Ramos (cell line): ENCODE results near the gene RIPK3.
"Not testable (repeated sequence)": the region's sequence is repeated elsewhere in the genome, so short reads cannot be mapped to it uniquely, and the experiment has no call there.

Experiments used
- in situ Hi-C: fragments of 300-500 bp; cut with MboI; formaldehyde crosslinking; loops from one replicate; pipeline ENCODE4 v1.14.3; 2022; ENCODE audit warnings: low sequenced_read_pairs; ENCODE audit not compliant: unreplicated experiment

RIPK3 gene

GRCh38 chr14:24369907-24370687 is 30.3 kb upstream of the RIPK3 start:
- in situ Hi-C loops, result loop anchor here (5.0 kb wide), 2 partner anchors 42 to 62 kb away; no protein-coding TSS in a partner anchor

GRCh38 chr14:24369463-24369862 is 29.7 kb upstream of the RIPK3 start:
- in situ Hi-C loops, result loop anchor here (5.0 kb wide), 1 partner anchor 63 kb away; no protein-coding TSS in a partner anchor

GRCh38 chr14:24368562-24369252 is 28.9 kb upstream of the RIPK3 start:
- in situ Hi-C loops, result loop anchor here (5.0 kb wide), 1 partner anchor 64 kb away; no protein-coding TSS in a partner anchor

- in situ Hi-C loops, result loop anchor here (5.0 kb wide), 1 partner anchor 64 kb away; no protein-coding TSS in a partner anchor
These were observed 28.4 kb upstream of the RIPK3 start for GRCh38 chr14:24368212-24368561.

- in situ Hi-C loops, result loop anchor here (5.0 kb wide), 1 partner anchor 65 kb away; no protein-coding TSS in a partner anchor
These were observed 27.9 kb upstream of the RIPK3 start, which contains the start of gene NFATC4 for GRCh38 chr14:24367514-24368211. Gene NFATC4 (plus strand): TSS chr14:24368184. CDS start chr14:24368341, 157 bp downstream.

GRCh38 chr14:24366721-24367513 is 27.1 kb upstream of the RIPK3 start:
- in situ Hi-C loops, result loop anchor here (5.0 kb wide), 1 partner anchor 65 kb away; no protein-coding TSS in a partner anchor

- in situ Hi-C loops, result loop anchor here (5.0 kb wide), 1 partner anchor 66 kb away; no protein-coding TSS in a partner anchor
These were observed 26.6 kb upstream of the RIPK3 start for GRCh38 chr14:24366413-24366720.

GRCh38 chr14:24365600-24366412 is 26.0 kb upstream of the RIPK3 start:
- in situ Hi-C loops, result loop anchor here (5.0 kb wide), 1 partner anchor 66 kb away; no protein-coding TSS in a partner anchor

- in situ Hi-C loops, result loop anchor here (5.0 kb wide), 1 partner anchor 67 kb away; no protein-coding TSS in a partner anchor
These were observed 25.1 kb upstream of the RIPK3 start for GRCh38 chr14:24364841-24365240.

GRCh38 chr14:24363401-24363800 is 23.6 kb upstream of the RIPK3 start:
- in situ Hi-C loops, result no loop called here

- in situ Hi-C loops, result no loop called here
These were observed 22.6 kb upstream of the RIPK3 start for GRCh38 chr14:24362241-24362960.

- in situ Hi-C loops, result no loop called here
These were observed 21.5 kb upstream of the RIPK3 start for GRCh38 chr14:24361326-24361725.

GRCh38 chr14:24360281-24360680 is 20.5 kb upstream of the RIPK3 start:
- in situ Hi-C loops, result no loop called here

- in situ Hi-C loops, result no loop called here
These were observed 16.4 kb upstream of the RIPK3 start for GRCh38 chr14:24356208-24356607.

GRCh38 chr14:24355009-24355408 is 15.2 kb upstream of the RIPK3 start:
- in situ Hi-C loops, result no loop called here

GRCh38 chr14:24354482-24354825 is 14.7 kb upstream of the RIPK3 start:
- in situ Hi-C loops, result not testable (repeated sequence)

GRCh38 chr14:24353559-24354481 is 14.0 kb upstream of the RIPK3 start:
- in situ Hi-C loops, result no loop called here
